Ectodermal cell (in vitro differentiated cells): ENCODE results near the gene SLC16A5. TPM values are rescaled to one million over a fixed set of nuclear protein-coding genes. Genes with fewer than 3 reads are reported as not detected.
"Not testable (repeated sequence)": the region's sequence is repeated elsewhere in the genome, so short reads cannot be mapped to it uniquely, and the experiment has no call there.

Experiments used
- H3K27ac ChIP-seq: 2 replicates; pipeline ENCODE4 v1.7.0; 2013; ENCODE audit warnings: mild to moderate bottlenecking, low read depth, low read length; ENCODE audit not compliant: insufficient read depth, poor library complexity, severe bottlenecking
- H3K27me3 ChIP-seq: 2 replicates; pipeline ENCODE4 v1.7.0; 2013; ENCODE audit warnings: mild to moderate bottlenecking, low read length; ENCODE audit not compliant: insufficient read depth, control insufficient read depth, poor library complexity, severe bottlenecking
- H3K36me3 ChIP-seq: one replicate; pipeline ENCODE4 v1.7.0; 2013; ENCODE audit warnings: low read length; ENCODE audit not compliant: control insufficient read depth, insufficient read depth
- H3K4me1 ChIP-seq: one replicate; pipeline ENCODE4 v1.7.0; 2013; ENCODE audit warnings: low read length; ENCODE audit not compliant: control insufficient read depth, insufficient read depth
- H3K4me3 ChIP-seq: 2 replicates; pipeline ENCODE4 v1.7.0; 2013; ENCODE audit warnings: low read depth, low read length, control low read depth; ENCODE audit not compliant: insufficient read depth
- H3K9me3 ChIP-seq: 2 replicates; pipeline ENCODE4 v1.7.0; 2013; ENCODE audit warnings: mild to moderate bottlenecking, low read length, moderate library complexity; ENCODE audit not compliant: control insufficient read depth
- WGBS, 2 experiments: methylation state at CpG; one replicate each; pipeline ENCODE4 v1.1.7; 2013; ENCODE audit warnings: missing lambda C conversion rate in 2 of 2; 5-methylcytosine and 5-hydroxymethylcytosine counted together
- polyA plus RNA-seq, 4 experiments: library from polyadenylated mRNA; stranded (reverse); fragments of 50-300 nt; gene quantifications; one replicate each; pipeline ENCODE4 v1.2.3, GENCODE V29; 2013

The SLC16A5 gene
- 11.2 TPM for polyA plus RNA-seq (2013, experiment 1 of 4)
- 14.6 TPM for polyA plus RNA-seq (2013, experiment 2 of 4)
- 11.8 TPM for polyA plus RNA-seq (2013, experiment 3 of 4)
- polyA plus RNA-seq (2013, experiment 4 of 4), result 11.7 TPM

GRCh38 chr17:75087558-75088453 lies at the start of gene SLC16A5:
TSS of gene SLC16A5 (plus strand) at chr17:75087954. CDS start at chr17:75093637, 5,683 bp downstream.
- no peaks in the 10 kb centered on the region for H3K27me3 ChIP-seq
- 1 to 2% methylated on average over 69 of the region's 69 CpGs for WGBS, 2 experiments
- peak within 1 kb of the TSS; percentile 61 for H3K4me3 ChIP-seq
- peaks cover 15% of the 10 kb centered on the region for H3K4me1 ChIP-seq
- H3K27ac ChIP-seq, result no peak within 1 kb of the TSS
- H3K36me3 ChIP-seq, result no peaks in the 10 kb centered on the region
- no peaks in the 10 kb centered on the region for H3K9me3 ChIP-seq

GRCh38 chr17:75039238-75039637 lies 48.5 kb upstream of the SLC16A5 start:
- H3K27me3 ChIP-seq, result no peaks in the 10 kb centered on the region
- no peaks in the 10 kb centered on the region for H3K4me1 ChIP-seq
- H3K9me3 ChIP-seq, result no peaks in the 10 kb centered on the region
- no peak overlapping the region for H3K27ac ChIP-seq
- WGBS, 2 experiments, result 93 to 95% methylated on average over 5 of the region's 5 CpGs
- peaks cover 5% of the 10 kb centered on the region for H3K36me3 ChIP-seq
- no peak overlapping the region for H3K4me3 ChIP-seq

- H3K9me3 ChIP-seq, result no peaks in the 10 kb centered on the region
- WGBS, 2 experiments, result 89 to 90% methylated on average over 12 of the region's 12 CpGs
- H3K4me3 ChIP-seq, result no peak overlapping the region
- peaks cover 5% of the 10 kb centered on the region for H3K36me3 ChIP-seq
- no peak overlapping the region for H3K27ac ChIP-seq
- no peaks in the 10 kb centered on the region for H3K4me1 ChIP-seq
- H3K27me3 ChIP-seq, result no peaks in the 10 kb centered on the region
Observed at GRCh38 chr17:75041656-75042280, 46.0 kb upstream of the SLC16A5 start.

GRCh38 chr17:75043789-75044188 lies 44.0 kb upstream of the SLC16A5 start:
- not testable (repeated sequence) for H3K9me3 ChIP-seq, H3K27ac ChIP-seq, H3K4me1 ChIP-seq, H3K4me3 ChIP-seq, H3K27me3 ChIP-seq, H3K36me3 ChIP-seq
- WGBS, 2 experiments, result 85 to 88% methylated on average over 5 of the region's 5 CpGs

GRCh38 chr17:75044716-75045115 lies 43.0 kb upstream of the SLC16A5 start:
- H3K27me3 ChIP-seq, result no peaks in the 10 kb centered on the region
- H3K27ac ChIP-seq, result no peak overlapping the region
- 44 to 51% methylated on average over 7 of the region's 7 CpGs for WGBS, 2 experiments
- H3K4me3 ChIP-seq, result no peak overlapping the region
- H3K9me3 ChIP-seq, result no peaks in the 10 kb centered on the region
- peaks cover 5% of the 10 kb centered on the region for H3K4me1 ChIP-seq
- no peaks in the 10 kb centered on the region for H3K36me3 ChIP-seq

- WGBS, 2 experiments, result 2 to 5% methylated on average over 25 of the region's 25 CpGs
- H3K27ac ChIP-seq, H3K36me3 ChIP-seq, H3K4me1 ChIP-seq, H3K9me3 ChIP-seq, H3K27me3 ChIP-seq: not testable (repeated sequence)
- peak overlapping the region; percentile 65 for H3K4me3 ChIP-seq
Observed at GRCh38 chr17:75045946-75046406, 41.8 kb upstream of the SLC16A5 start.

GRCh38 chr17:75046407-75047289 lies 41.1 kb upstream of the SLC16A5 start, which contains the start of the genes ATP5PD and KCTD2:
TSS of gene ATP5PD (minus strand) at chr17:75046969. CDS start at chr17:75042650, 4,319 bp downstream.
TSS of gene KCTD2 (plus strand) at chr17:75047225. CDS start at chr17:75047251, 26 bp downstream.
- Histone ChIP-seq H3K4me3 (peak within 1 kb of the TSS; percentile 65), H3K9me3 (no peaks in the 10 kb centered on the region), H3K4me1 (peaks cover 5% of the 10 kb centered on the region), H3K27ac (peak within 1 kb of the TSS; percentile 76), H3K27me3 (no peaks in the 10 kb centered on the region), H3K36me3 (no peaks in the 10 kb centered on the region)
- 0% methylated on average over 72 of the region's 72 CpGs for WGBS, 2 experiments

GRCh38 chr17:75047398-75048098 lies 40.2 kb upstream of the SLC16A5 start:
- Histone ChIP-seq H3K36me3 (peaks cover 4% of the 10 kb centered on the region), H3K4me1 (peaks cover 5% of the 10 kb centered on the region), H3K4me3 (peak overlapping the region; percentile 65), H3K27me3 (no peaks in the 10 kb centered on the region), H3K9me3 (no peaks in the 10 kb centered on the region), H3K27ac (no peak overlapping the region)
- 0 to 1% methylated on average over 38 of the region's 38 CpGs for WGBS, 2 experiments

GRCh38 chr17:75048249-75048878 lies 39.4 kb upstream of the SLC16A5 start:
- Histone ChIP-seq H3K36me3 (peaks cover 4% of the 10 kb centered on the region), H3K27ac (no peak overlapping the region), H3K27me3 (no peaks in the 10 kb centered on the region), H3K4me1 (peaks cover 5% of the 10 kb centered on the region), H3K9me3 (no peaks in the 10 kb centered on the region), H3K4me3 (peak overlapping the region; percentile 65)
- 70 to 71% methylated on average over 5 of the region's 5 CpGs for WGBS, 2 experiments
